Measurements from ENCODE around the gene H2BW2.

- TF ChIP-seq CTCF (IDR thresholded peaks at IDR 0.05 in 2 of 3, conservative IDR thresholded peaks at IDR 0.05 in 1 of 3; ENCODE audit: borderline replicate concordance in 1 of 3, insufficient read depth in 1 of 3, low read depth in 2 of 3, low read length in 2 of 3) = no peak
- no peak for TF ChIP-seq POLR2A (IDR thresholded peaks at IDR 0.05; ENCODE audit: borderline replicate concordance, extremely low read depth, insufficient read depth, insufficient read length)
- no peak for TF ChIP-seq ZNF274 (IDR thresholded peaks at IDR 0.05; ENCODE audit: low read depth, low read length)
- no peak for TF ChIP-seq SP1 (IDR thresholded peaks at IDR 0.05; ENCODE audit: low read depth)
- no peak for TF ChIP-seq REST (IDR thresholded peaks at IDR 0.05; ENCODE audit: low read depth)
- TF ChIP-seq SRF (IDR thresholded peaks at IDR 0.05; ENCODE audit: low read depth) = no peak
- TF ChIP-seq MAX (IDR thresholded peaks at IDR 0.05) = no peak
- TF ChIP-seq EZH2 (IDR thresholded peaks at IDR 0.05) = no peak
- TF ChIP-seq RAD21 (IDR thresholded peaks at IDR 0.05; ENCODE audit: low read depth) = no peak
- no peak for TF ChIP-seq POLR2AphosphoS5 (IDR thresholded peaks at IDR 0.05; ENCODE audit: low read depth, low read length)
- no peak for TF ChIP-seq TCF7L2 (IDR thresholded peaks at IDR 0.05; ENCODE audit: borderline replicate concordance, extremely low read depth, insufficient read depth, insufficient read length)
- TF ChIP-seq EZH2phosphoT487 (IDR thresholded peaks at IDR 0.05; ENCODE audit: borderline replicate concordance) = no peak
- TF ChIP-seq ATF3 (IDR thresholded peaks at IDR 0.05) = no peak
- TF ChIP-seq FOSL1 (IDR thresholded peaks at IDR 0.05; ENCODE audit: low read depth) = no peak
Observed at GRCh38 chrX:104039689-104040505, at the start of gene H2BW2.

All from HCT116 (cell line).